HG03280 (cell line): ENCODE data around the gene CHP2.
"Not testable (repeated sequence)": the region's sequence is repeated elsewhere in the genome, so short reads cannot be mapped to it uniquely, and the experiment has no call there.

Source experiments
- ATAC-seq: cut with Tn5 transposase; IDR thresholded peaks from one replicate; pipeline ENCODE4 v1.9.1; 2021; ENCODE audit warnings: mild to moderate bottlenecking, moderate library complexity; ENCODE audit not compliant: unreplicated experiment

Gene CHP2

DNA sequence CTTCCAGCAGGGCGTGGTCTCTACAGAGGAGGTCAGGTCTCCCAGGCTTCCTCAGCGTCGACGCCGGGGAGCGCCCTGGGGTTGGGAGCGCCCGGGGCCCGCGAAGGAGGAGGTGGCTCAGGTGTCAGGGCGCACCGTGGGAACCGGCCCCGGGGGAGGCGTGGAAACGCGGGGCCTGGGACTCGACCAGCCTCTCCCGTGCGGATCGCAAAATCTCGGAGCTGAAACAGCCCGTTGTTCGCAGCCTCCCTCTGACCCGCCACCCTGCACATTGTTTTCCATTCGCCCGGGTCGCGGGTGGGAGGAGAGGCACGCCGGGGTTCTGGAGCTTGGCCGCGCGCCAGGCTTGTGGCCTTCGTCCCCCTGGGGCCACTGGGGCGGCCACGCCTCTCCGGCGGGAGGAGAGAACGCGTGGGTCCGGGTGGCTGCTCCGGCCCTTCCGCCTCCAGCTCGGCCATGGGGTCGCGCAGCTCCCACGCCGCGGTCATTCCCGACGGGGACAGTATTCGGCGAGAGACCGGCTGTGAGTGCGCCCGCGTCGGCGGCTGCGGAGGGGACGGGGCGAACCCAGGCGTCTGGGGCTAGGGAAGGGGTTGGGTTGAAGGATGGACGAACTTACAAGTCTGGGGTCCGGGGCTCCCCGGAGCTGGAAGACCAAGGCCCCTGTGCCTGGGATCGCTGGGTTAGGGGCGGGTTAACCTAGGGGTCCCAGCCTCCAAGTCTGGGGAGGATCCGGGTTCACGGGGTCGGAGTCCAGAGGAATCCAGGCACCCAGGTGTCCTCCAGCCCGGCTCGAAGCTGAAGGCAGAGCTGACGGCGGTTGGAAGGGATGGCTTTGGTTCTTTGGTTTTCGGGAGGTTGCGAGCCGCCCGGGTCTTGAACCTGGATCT, at the start of gene CHP2:
Gene CHP2 (plus strand): TSS at position 433 of the 890 bp plus-strand sequence. CDS start 24 bp downstream, at position 457.
- ATAC-seq = no peak

DNA sequence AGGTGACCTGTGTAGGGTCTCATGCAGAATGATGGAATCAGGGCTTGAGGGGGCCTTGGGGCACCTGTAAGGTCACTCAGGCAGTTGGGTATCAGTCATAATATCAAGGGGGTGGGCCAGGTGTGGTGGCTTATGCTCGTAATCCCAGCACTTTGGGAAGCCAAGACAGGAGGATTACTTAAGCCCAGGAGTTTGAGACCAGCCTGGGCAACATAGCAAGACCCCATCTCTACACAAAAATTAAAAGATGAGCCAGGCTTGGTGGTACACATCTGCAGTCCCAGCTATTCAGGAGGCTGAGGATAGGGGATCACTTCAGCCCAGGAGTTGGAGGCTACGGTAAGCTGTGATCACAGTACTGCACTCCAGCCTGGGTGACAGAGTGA, 49.3 kb upstream of the CHP2 start:
- ATAC-seq = no peak

DNA sequence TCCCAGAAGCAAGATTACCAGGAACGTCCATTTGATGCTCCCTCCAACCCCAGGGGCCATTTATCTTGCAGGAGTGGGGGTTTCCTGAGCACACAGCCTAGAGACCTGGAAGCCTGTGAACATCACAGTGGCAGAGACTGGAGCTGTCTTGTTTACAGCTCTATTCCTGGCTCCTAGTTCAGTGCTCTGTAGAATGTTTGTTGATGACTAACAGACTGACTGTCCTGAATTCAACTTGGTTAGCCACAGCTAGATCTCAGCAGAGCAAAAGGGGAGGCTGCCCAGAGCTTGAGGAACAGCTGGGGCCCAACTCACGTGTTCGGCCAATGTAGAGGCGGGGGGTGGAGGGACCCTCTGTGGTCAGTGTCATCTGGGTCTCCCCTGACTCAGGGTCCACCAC, 48.4 kb upstream of the CHP2 start:
- no peak for ATAC-seq

DNA sequence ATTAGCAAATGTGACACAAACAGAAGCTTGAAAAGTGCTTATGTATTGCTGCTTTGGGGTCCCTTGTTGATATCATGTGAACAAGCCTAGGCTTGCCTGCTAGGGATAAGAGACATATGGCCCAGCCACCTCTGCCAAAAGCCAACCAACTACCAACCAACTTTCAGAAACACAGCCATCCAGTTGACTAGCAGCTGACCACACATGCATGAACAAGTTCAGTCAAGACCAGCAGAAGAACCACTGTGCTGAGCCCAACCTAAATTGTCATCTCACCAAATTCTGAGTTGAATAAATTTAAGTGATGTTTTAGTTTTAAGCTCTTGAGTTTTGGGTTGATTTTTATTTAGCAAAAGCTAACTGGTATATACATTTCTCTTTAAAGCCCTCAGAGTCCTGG, 45.3 kb upstream of the CHP2 start:
- no peak for ATAC-seq

DNA sequence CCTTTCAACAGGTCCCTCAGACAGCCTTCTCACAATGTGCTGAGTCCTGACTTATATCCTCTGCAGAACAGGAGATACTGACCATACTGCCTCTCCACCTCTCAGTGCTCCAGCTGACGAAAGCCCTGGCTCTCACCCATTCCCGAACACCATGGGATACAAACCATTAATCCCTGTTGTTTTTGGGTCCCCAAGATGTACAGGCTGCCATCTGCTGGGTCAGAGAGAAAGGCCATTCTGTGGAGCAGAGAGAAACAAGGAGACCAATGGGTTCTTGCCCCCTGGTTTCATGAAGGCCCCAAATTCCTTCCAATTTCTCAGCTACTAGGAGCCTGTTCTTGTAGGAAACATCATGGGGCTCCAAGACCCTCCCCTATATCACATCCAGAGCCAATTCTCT, 44.8 kb upstream of the CHP2 start:
- no peak for ATAC-seq

DNA sequence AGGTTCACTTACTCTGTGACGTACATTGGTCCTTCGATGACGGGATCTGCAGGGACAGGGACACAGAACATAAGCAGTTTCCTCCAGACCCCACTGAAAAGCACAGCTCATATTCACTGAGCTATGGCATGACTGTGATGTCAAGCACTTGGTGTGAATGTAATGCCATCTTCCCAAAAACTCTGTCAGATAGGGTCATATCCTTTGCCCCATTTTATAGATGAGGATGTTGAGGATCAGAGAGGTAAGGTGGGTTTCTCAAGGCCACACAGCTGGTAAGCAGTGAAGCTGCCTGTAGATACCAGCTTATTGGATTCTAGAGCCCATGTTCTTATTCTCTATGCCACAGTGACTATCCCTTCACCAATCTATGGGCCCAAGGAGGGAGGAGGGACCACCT, 44.3 kb upstream of the CHP2 start:
- ATAC-seq = no peak

DNA sequence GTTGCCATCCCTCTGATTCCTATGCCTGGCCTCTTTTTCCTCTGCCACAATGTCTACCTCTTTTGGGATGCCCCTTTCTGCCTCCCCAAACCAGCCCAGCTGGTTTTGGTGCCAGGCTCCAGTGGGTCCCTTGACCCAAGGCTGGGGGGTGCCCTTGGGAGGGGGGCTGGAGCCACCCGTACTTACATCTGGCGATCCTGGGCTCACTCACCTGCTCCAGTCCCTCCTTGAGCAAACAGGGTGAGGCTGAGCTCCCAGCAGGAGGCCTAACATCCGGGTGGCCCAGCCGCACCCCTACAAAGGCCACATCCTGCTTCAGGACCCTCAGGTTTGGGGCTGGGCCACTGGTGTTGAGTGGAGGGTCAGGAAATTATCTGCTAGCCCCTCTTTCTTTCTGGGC, 43.0 kb upstream of the CHP2 start:
- no peak for ATAC-seq

DNA sequence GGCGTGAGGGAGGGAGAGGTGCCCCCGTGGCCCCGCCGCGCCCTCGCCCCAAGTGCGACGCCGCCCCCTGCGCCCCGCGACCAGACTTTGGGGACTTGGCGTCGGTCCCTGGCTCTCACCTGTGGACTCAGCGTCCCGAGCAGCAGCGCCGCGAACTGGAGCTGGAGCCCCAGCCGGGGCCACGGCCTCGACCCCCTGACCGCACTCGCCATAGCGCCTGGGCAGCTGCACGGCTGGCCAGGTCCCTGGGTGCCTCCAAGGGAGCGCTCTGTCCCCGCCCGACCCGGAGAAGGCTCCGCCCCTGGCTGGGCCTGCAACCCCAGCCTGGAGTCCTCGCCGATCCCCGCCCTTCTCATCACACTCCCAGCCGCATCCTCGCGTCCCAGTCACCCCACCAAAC, 41.9 kb upstream of the CHP2 start, which contains the start of gene ERN2:
Gene ERN2 (minus strand): TSS at position 247 of the 400 bp plus-strand sequence. CDS start 35 bp downstream, at position 212.
- no peak for ATAC-seq

DNA sequence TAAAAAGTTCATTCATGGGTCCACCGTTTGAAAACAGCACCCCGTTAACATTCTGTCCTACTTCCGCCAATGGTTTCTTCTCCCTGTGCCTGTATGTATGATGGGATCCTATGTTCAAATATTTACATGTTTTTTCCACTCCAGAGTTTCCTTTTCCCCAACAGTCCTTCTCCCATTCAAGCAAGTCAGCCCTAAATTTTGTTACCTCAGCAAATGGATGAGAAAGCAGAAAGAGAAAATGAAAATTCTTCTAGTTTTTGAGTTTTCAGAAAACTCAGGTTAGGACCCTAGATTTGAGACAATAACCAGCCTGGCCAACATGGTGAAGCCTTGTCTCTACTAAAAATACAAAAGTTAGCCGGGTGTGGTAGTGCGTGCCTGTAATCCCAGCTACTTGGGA, 38.3 kb upstream of the CHP2 start:
- no peak for ATAC-seq

DNA sequence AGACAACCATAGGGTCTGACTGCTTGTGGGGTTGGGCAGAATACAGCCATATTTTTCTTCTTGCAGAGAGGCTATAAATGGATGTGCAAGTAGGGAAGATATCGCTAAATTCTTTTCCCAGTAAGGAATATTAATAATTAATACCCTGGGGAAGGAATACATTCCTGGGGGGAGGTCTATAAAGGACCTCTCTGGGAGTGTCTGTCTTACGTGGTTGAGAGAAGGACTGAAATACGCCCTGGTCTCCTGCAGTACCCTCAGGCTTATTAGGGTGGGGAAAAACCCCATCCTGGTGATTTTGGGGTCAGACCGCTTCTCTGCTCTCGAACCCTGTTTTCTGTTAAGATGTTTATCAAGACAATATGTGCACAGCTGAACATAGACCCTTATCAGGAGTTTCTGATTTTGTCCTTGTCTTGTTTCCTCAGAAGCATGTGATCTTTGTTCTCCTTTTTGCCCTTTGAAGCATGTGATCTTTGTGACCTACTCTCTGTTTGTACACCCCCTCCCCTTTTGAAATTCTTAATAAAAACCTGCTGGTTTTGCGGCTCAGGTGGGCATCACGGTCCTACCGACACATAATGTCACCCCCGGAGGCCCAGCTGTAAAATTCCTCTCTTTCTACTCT, 32.1 kb upstream of the CHP2 start:
- ATAC-seq = not testable (repeated sequence)

DNA sequence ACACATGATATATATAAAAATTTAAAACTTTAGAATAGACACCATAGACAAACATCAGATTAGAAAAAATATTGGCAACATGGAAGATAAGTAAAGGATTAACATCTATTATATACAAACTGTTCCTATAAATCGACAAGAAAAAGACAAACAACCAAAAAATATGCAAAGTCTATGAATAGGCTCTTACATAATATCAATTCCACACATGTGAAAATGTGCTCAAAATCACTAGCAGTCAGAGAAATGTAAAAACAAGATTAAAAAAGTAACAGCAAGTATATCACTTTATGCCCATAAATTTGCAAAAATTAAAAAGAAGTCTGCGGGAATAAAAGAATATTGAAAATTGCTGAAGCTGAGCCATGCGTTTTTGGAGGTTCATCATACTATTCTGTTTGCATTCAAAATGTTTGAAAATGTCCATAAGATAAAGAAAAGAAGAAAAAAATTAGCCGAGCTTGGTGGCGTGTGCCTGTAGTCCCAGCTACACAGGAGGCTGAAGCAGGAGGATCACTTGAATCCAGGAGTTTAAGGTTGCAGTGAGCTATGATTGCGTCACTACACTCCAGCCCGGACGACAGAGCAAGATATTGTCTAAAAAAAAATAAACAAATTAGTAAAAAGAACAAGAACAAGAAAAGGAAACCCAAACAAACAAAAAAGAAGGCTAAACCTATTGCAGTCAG, 30.6 kb upstream of the CHP2 start:
- no peak for ATAC-seq

DNA sequence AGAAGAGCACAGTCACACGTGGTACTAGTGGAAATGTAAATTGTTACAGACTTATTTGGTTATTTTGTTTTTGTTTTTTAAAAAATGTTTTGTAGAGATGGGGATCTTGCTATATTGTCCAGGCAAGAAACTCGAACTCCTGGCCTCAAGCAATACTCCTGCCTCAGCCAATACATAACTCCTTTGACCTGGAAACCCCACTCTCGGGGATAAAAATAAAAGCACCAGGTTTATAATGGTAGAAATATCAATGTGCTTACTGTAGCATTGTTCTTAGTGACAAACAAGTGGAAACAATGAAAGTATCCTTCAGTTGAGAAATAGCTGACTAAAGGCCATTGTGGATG, 30.1 kb upstream of the CHP2 start:
- ATAC-seq = no peak

DNA sequence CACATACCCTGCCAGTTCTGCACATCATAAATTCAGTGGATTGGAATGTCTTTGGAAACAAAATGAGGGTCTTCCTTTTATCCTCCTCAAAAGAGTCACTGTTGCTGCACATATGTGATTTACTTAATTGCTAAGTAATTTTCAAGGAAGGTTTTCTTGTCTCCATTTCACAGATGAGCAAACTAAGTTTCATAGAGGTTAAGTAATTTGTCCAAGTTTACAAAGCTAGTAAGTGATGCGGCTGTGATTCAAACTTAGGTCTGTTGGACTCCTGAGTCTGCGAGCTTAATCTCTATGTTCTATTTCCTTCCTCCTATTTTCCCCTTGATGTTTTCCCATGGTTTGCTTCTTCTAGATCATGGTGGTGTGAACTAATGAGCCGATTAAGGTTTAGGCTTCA, 28.1 kb upstream of the CHP2 start:
- no peak for ATAC-seq

DNA sequence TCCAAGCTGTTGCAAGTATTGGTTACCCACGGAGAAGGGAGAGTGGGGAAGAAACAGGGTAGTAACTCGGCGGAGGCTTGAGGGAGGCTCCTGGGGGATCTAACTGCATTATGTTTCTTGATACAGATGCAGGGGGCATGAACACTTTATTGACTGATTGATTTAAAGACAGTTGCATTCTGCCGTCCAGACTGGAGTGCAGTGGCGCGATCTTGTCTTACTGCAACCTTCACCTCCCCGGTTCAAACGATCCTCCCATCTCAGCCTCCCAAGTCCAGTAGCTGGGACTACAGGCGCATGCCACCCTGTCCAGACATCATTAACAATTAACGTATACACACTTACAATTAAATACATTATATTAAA, 26.7 kb upstream of the CHP2 start:
- no peak for ATAC-seq

DNA sequence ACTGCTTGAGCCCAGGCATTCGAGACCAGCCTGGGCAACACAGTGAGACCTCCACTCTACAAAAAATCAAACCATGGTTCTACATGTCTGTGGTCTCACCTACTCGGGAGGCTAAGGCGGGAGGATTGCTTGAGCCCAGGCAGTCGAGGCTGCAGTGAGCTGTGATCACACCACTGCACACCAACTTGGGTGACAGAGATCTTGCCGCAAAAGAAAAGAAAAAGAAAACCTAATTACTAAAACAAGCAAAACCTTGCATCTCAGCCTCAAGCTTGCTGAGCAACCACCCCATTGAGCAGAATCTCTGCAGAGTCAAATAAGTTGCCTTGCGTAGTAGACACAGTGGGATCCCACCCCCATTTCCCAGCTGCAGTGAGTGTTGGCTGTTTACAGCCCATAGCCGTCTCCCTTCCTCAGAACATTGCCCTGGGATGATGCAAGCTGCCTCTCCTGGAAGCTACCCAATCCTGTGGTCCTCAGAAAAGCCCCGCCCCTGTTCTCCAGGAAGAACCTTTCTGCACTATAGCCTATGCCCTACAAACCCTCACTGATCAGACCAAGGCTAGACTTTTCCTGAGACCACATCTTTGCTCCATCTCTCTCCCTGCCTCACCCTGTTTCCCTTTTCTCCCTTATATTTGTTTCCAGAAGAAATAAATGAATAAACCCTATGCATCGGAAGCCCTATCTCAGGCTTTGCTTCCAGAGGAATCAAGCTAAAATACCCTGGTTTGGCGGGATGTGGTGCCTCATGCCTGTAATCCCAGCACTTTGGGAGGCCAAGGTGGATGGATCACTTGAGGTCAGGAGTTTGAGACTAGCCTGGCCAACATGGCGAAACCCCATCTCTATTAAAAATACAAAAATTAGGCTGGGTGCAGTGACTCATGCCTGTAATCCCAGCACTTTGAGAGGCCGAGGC, 25.1 kb upstream of the CHP2 start:
- no peak for ATAC-seq

DNA sequence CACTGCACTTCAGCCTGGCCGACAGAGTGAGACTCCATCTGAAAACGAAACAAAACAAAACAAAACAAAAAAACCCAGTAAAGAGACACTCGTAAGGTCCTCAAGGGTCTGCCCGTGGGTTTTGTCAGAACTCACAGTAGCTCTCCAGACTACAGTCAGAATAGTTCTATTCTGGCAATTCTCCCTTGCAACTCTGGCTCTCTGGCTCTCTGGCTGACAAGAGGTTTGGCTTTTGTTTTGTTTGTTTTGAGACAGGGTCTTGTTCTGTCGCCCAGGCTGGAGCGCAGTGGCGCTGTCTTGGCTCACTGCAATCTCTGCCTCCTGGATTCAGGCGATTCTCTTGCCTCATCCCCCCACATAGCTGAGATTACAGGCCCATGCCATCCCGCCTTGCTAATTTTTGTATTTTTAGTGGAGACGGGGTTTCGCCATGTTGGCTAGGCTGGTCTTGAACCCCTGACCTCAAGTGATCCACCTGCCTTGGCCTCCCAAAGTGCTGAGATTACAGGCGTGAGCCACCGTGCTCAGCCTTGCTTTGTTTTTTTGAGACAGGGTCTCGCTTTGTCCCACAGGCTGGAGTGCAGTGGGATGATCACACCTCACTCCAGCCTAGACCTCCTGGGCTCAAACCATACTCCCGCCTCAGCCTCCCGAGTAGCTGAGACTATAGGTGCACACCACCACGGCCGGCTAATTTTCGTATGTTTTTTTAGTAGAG, 20.5 kb upstream of the CHP2 start:
- no peak for ATAC-seq

DNA sequence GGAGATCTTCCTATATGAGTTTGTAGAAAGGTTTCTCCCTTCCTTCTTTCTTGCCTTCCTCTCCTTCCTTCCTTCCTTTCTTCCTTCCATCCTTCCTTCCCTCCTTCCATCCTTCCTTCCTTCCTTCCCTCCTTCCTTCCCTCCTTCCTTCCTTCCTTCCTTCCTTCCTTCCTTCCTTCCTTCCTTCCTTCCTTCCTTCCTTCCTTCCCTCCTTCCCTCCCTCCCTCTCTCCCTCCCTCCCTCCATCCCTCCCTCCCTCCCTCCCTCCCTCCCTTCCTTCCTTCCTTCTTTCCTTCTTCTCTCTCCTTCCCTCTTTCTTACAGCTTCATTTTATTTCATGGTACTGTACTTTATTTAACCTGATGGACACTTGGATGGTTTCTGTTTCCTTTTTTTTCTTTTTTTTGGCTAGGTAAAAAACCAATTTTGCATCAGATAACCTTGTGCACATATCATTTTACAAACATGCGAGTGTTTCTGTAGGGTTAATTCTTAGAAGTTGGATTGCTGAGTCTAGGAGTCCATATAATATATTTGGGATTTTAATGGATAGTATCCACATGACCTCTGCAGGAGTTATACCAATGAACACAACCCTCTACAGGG, 17.3 kb upstream of the CHP2 start:
- not testable (repeated sequence) for ATAC-seq

DNA sequence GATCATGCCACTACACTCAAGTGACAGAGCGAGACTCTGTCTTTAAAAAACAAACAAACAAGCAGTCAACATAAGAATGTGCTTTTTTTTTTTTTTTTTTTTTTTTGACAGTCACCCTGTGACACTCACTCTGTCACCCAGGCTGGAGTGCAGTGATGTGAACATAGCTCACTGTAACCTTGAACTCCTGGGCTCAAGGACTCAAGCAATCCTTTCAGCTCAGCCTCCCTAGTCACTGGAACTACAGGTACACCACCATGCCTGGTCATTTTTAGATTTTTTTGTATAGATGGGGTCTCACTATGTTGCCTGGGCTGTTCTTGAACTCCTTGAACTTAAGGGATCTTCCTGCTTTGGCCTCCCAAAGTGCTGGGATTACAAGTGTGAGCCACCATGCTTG, 15.3 kb upstream of the CHP2 start:
- ATAC-seq = no peak

DNA sequence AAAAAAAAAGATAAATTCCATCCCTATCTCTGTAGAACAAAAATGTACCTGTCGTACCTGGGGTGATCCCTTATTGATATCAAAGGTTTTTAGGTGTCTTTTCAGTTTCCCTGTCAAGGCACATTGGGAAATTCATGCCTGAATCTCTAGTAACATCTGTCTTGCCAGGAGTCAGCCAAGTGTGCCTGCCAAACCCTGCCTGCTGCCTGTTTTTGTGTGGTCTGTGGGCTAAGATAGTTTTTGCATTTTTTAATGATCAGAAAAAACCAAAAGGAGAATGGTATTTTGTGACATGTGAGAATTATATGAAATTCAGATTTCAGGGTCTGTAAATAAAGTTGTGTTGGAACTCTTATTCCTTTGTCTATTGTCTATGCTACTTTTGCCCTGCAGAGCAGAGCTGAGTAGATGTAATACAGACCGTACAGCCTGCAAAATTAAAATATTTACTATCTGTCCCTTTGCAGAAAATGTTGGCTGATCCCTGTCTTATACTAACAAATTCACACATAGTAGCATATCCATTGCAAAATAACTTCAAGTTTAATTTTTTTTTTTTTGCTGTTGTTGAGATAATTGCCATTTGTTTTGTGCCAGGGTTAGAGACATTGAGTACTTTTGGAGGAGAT, 13.0 kb upstream of the CHP2 start:
- ATAC-seq = no peak
